HT1080 (cell line): ENCODE results near the gene GDPGP1. TPM values are rescaled to one million over a fixed set of nuclear protein-coding genes. Genes with fewer than 3 reads are reported as not detected.

Experiments
- DNase-seq: peaks from one replicate; pipeline ENCODE4 v3.0.0-alpha.2; 2015; ENCODE audit warnings: low read depth
- total RNA-seq: library from RNA; depleted of rRNA; stranded (reverse); fragments of >200 nt; shearing (Covaris generic); gene quantifications from 2 replicates; pipeline ENCODE4 v1.2.3, GENCODE V29; 2014

GDPGP1 gene
- total RNA-seq, 1 experiment from 2014 or later = 6.3 TPM

DNA sequence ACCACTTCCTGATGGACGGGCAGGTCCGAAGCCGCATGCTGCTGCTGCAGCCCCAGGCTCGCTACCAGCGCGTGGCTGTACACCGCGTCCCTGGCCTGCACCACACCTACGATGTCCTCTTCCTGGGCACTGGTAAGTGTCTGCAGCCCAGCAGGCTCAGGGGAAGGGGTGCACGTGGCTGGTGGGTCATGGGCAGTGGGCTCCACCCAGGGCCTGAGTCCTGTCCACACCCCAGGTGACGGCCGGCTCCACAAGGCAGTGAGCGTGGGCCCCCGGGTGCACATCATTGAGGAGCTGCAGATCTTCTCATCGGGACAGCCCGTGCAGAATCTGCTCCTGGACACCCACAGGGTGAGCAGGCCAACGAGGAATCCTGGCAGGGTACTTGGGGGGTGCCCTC is 9.0 kb upstream of the GDPGP1 start:
- DNase-seq = no peak

DNA sequence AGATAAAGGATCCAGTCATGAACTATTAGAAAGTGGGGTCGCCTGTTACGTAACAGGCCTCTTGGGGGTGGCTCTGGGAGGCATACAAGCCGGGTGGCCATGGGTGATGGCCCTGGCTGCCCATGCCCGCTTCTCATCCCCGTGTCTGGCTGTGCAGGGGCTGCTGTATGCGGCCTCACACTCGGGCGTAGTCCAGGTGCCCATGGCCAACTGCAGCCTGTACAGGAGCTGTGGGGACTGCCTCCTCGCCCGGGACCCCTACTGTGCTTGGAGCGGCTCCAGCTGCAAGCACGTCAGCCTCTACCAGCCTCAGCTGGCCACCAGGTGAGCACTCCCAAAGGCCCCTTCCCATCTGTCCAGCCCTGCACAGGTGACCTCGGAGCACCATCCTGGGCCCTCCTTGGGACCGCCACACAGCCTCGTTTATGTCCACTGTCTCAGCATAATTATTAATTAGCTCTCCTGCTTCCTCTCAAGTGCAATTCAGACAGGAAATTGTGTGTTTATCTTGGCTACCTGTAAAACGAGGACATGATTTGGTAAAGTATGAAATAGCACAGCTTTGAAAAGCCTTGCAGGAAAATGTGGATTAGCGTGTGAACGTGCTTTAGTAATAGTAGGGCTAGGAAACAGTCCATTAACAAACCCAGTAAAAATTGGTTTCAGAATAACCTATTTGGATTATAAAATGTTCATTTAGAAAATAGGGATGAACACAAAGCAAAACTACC is 8.3 kb upstream of the GDPGP1 start:
- no peak for DNase-seq

DNA sequence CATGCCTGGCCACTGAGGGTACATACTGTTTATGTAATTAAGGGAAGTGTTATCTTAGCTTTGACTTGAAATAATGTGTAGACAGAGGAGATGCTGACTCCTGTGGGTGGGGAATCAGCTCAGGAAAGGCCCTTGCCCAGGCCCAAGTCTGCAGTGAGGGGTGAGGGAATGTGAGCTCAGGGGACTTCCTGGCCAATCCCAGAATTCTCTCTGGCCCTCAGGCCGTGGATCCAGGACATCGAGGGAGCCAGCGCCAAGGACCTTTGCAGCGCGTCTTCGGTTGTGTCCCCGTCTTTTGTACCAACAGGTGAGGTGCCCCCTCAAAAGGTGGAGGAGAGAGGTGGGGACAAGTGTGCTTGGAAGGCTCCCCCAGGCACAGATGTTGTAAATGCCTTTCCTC is 6.7 kb upstream of the GDPGP1 start:
- DNase-seq = no peak

DNA sequence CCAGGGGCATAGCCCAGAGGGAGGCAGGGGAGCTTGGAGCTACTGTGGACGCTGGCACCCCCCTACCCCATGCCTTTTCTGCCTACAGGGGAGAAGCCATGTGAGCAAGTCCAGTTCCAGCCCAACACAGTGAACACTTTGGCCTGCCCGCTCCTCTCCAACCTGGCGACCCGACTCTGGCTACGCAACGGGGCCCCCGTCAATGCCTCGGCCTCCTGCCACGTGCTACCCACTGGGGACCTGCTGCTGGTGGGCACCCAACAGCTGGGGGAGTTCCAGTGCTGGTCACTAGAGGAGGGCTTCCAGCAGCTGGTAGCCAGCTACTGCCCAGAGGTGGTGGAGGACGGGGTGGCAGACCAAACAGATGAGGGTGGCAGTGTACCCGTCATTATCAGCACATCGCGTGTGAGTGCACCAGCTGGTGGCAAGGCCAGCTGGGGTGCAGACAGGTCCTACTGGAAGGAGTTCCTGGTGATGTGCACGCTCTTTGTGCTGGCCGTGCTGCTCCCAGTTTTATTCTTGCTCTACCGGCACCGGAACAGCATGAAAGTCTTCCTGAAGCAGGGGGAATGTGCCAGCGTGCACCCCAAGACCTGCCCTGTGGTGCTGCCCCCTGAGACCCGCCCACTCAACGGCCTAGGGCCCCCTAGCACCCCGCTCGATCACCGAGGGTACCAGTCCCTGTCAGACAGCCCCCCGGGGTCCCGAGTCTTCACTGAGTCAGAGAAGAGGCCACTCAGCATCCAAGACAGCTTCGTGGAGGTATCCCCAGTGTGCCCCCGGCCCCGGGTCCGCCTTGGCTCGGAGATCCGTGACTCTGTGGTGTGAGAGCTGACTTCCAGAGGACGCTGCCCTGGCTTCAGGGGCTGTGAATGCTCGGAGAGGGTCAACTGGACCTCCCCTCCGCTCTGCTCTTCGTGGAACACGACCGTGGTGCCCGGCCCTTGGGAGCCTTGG is 5.9 kb upstream of the GDPGP1 start:
- DNase-seq = no peak

DNA sequence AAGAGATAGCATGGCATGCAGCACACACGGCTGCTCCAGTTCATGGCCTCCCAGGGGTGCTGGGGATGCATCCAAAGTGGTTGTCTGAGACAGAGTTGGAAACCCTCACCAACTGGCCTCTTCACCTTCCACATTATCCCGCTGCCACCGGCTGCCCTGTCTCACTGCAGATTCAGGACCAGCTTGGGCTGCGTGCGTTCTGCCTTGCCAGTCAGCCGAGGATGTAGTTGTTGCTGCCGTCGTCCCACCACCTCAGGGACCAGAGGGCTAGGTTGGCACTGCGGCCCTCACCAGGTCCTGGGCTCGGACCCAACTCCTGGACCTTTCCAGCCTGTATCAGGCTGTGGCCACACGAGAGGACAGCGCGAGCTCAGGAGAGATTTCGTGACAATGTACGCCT is 5.0 kb upstream of the GDPGP1 start:
- DNase-seq = no peak

DNA sequence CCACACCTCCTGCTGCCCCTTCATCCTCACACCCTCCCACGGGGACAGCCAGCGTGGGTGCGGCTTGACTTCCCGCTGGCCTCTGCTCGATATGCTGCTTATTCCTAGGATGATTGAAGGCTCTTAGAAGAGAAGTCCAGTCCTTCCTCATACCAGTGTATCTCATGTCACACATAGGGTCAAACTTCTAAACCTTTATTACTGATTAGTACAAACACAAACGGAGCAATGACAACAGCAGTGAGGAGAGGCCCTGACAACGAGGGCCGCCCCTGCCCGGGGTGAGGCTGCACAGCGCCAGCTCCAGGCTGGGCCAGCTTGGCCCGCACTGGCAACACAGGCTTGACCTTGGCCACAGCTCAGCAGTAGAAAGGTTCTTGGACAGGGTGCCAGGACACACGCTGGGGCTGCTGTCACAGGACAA is 3.9 kb upstream of the GDPGP1 start:
- DNase-seq = no peak

DNA sequence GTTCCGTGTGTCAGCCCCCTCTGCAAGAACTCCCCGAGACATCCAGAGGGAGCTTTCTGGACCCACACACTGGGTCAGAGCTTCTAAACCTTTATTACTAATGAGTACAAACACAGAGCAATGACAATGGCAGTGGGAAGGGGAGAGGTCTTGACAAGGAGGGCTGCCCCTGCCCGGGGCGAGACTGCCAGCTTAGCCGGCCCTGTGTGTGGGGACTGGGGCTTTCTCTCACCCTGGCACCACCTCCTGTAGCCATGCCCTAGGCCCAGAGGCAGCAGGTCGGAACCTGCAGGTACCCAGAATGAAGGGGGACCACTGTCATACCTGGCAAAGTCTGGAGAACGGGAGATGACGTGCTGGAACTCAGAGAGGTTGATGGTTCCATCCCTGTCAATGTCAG is 3.4 kb upstream of the GDPGP1 start:
- DNase-seq = no peak

DNA sequence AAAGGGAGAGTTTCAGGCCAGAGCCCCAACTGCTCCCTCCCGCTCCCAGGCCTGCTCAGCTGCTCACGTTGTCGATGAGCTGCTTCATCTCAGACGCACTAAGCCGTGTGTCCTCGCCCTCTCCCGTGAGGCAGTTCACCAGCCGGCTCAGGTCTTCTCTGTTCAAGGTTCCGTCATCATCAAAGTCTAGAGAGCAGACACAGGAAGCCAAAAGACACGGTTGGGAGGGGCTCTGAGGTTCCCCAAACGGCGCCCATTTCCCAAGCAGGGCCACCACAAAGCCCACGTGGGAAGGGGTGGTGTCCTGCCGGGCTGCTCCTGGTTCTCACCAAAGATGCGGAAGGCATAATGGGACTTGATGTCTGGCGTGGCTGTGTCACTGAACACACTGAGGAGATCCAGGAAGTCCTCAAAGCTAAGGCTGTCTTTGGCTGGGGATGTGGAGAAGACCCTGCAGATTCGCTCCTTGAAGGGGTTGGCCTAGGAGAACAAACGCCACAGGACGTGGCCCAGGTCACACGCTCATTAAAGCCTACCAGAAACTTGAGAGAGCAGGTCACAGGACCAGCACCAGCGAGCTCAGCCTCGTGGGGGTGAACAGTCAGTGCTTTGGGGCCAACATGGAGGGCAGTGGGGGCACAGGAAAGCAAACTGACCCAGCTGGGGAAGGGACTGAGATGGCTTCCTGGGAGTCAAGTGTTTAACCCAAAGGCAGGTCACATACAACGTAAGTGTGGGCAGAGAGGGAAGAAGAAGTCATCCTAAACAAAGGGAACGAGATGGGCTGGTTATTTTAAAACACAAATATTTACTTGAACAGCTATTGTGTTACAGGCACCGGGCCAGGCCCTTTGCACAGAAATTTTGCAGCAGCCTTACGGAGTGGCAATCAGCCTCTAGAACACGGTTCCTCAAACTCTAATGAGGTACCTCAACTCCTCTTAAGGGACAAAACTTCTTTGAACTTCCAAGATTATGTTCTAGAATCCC is 2.7 kb upstream of the GDPGP1 start:
- DNase-seq = no peak

DNA sequence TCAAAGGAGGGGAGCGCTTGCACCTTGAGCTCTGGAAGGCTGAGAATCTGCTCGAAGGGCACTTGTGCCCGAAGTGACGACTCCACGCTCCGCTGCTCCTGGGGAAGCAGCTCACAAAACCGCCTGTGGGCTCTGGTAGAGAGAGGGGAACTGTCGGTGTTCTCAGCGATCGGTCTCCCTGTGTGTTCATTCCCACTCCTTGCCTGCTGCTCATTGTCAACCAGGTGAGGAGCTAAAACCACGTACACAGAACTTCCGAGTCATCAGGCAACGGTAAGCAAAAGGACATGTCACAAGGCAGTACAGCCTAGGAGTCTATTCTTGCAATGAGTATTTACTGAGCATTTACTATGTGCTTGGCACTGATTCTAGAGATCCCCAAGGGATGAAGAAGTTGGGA is 1.8 kb upstream of the GDPGP1 start:
- DNase-seq = no peak

DNA sequence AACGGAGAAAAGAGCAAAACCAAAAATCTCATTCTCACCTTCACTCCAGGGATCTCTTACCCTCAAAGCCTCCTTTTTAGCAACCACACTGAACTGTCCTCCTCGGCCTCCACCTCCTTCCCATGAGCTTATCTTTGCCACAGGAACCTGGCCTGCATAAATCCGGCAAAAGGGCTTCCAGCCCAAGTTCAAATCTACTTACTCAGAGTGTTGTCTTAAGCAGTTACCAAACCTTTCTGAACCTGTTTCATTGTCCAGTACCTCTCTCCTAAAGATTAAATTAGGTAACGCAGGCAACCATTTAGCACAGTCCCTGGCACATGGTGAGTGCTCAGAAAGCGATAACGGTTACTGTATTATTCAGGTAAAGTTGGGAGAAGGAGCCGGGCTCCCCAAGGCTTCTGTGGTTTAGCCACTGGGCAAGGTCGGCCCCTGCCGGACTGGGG is 1.0 kb upstream of the GDPGP1 start:
- DNase-seq = no peak

DNA sequence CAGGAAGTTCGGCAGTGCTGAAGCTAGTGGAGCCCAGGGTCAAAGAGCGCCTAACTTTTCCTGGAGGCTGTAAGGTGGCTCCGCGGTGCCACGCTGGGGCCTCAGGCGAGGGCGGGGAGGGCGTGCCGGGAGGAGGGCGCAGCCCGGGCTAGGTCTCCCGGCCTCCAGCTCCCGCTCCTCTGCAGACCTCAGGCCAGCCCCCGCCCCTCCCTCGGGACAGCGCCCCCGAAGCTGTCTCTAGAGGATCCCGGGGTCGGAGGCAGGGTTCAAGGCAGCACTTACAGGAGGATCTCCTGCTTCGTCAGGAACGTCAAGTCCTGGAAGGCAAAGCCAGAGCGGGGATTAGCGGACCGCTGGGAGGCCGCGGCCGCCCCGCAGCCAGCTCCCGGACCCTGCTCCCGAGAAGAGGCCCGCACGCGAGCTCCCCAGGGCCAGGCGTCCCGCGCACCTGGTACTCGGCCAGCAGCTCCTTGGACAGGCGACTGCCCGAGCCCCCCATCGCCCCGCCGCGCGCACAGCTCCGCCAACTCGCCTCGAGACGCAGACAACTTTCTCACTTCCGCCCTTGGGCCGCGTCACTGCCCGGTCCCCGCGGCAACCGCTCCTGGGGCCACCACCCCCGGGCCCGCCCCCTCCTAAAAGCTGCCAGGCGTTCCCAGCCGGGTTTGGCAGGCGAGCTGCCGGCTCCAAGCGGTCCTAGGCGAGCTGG is 468 bp upstream of the GDPGP1 start, which contains the start of gene CIB1:
CIB1 (minus strand) TSS at position 555 of the 709 bp plus-strand sequence; CDS start at position 499, 56 bp downstream.
- peak; percentile 92 for DNase-seq

DNA sequence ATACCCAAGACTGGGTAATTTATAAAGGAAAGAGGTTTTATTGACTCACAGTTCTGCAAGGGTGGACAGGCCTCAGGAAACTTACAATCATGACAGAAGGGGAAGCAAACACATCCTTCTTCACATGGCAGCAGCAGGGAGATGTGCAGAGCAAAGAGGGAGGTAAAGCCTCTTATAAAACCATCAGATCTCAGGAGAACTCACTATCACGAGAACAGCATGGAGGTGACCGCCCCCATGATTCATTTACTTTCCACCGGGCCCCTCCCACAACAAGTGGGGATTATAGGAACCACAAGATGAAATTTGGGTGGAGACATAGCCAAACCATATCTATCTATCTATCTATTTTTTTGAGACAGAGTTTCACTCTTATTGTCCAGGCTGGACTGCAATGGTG is 5.4 kb downstream of the GDPGP1 start:
- peak; percentile 13 for DNase-seq

DNA sequence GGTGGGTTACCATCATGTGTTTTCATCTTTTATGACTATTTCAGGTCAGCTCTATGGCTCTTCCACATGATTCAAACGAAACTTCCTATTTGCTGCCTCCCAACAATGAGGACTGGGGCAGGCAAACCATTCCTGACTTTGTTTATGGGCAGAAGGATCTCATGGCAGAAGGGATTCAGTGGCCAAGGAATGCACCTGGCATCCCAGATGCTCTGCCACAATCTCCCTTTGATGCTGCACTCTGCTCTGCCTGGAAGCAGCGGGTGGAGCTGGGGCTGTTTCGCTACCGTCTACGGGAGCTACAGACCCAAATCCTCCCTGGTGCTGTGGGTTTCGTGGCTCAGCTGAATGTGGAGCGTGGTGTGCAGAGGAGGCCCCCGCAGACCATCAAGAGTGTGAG is 6.8 kb downstream of the GDPGP1 start:
- no peak for DNase-seq

DNA sequence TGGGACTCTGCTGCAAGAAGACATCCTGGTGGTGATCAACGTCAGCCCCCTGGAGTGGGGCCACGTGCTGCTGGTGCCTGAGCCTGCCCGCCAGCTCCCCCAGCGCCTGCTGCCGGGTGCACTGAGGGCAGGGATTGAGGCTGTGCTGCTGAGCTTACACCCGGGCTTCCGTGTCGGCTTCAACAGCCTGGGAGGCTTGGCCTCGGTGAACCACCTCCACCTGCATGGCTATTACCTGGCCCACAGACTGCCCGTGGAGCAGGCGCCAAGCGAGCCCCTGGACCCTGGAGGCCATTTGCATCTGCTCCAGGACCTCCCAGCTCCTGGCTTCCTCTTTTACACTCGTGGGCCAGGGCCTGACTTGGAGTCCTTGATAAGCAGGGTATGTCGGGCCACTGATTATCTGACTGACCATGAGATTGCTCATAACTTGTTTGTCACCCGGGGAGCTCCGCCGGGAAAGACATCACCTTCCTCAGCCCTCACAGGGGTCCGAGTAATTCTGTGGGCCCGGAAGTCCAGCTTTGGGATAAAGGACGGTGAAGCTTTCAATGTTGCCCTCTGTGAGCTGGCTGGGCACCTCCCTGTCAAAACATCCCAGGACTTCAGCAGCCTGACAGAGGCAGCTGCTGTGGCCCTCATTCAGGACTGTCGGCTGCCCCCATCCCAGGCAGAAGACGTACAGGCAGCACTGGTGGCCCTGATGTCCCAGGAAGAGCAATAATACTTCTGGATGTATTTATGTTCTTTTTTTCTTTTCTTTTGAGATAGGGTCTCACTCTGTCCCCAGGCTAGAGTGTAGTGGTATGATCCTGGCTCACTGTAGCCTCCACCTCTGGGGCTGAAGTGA is 7.6 kb downstream of the GDPGP1 start:
- no peak for DNase-seq

DNA sequence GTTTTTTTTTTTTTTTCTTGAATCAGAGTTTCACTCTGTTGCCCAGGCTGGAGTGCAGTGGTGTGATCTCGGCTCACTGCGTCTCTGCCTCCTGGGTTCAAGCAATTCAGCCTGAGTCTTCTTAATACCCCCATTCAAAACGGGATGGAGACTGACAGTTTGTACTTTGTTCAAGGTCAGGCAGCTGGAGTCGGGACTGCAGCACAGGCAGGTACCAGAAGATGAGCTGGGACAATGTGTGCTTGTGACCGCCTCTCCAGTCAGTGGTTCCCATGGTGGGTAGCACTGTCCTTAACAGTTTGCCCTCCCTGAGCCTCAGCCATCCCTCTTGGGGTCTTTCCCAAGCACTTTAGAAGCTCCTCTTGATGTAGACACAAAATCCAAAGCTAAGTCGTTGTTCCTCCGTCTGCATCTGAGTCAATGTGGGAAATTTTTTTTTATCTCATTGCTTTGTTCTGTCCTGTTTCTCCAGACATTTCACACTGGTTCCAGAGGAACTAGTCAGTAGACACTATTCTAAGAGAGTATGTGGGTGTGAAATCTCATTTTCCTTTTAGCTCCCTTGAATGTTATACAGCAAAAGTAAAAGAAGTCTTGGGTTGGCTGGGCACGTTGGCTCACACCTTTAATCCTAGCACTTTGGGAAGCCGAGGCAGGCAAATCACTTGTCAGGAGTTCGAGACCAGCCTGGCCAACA is 10.1 kb downstream of the GDPGP1 start:
- no peak for DNase-seq

DNA sequence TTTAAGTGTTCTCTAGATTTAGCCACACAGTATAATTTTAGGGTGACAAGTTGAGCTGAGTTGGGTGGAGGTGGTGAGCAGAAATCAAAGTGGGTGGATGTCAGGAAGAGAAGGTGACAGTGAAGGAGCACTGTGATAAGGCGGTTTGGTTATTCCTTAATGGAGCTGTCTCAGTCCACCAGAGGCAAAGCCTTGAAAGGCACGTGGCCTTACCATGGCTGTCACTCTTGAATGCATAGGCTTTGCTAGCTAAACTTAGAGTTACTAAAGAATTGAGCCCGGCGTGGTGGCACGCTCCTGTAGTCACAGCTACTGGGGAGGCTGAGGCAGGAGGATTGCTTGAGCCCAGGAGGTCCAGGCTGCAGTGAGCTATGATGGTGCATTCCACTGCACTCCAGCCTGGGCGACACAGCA is 14.8 kb downstream of the GDPGP1 start:
- no peak for DNase-seq

DNA sequence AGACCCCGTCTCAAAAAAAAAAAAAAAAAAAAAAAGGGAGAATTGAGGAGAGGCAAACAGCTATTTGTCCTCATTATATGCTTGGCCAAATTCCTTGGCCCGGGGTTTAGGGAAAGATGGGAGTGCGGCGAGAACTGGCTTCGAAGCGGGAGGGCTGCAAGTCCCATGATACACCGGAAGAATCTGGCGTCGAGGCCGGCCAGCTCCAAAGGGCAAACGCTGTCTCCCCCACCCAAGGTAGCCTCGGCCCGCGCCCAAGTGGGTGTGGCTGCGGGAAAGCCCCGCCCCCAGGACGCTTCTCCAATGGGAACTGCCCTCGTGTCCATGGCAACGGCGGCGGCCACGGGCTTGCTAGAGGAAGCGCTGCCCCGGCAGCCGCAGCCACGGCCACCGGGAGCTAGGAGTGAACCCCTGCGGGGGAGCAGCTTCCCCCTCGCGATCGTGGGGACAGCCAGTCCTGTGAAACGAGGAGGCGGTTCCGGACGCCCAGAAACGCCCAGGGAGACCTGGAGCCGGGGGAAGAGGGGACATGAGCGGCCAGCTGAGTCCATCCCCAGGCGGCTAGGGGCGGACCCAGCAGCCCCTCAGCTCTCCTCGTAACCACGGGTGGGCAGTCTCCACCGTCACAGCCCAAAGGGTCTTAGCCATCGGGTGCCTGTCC is 15.3 kb downstream of the GDPGP1 start, which contains the start of gene TTLL13:
TTLL13 (plus strand) TSS at position 354 of the 661 bp plus-strand sequence. CDS start 1,075 bp downstream, outside the sequence.
- DNase-seq = peak; percentile 84

DNA sequence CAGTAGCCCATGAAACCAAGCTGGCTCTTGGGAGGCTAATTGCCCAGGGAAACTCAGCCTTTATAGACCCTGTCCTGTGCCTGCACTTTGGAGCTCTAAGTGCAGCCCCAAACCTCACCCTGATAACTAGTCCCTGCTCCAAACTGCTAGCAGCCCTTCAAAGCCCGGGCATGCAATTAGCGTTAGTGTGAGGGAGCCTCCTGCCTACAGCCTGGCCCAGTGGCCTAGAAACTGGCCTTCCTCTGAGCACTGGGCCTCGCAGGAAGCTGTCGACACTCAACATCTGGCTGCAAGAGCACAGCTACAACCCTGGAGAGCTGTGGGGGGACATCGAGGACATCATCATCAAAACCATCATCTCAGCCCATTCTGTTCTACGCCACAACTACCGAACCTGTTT is 23.8 kb downstream of the GDPGP1 start:
- DNase-seq = no peak
